Adipocyte (in vitro differentiated cells): ENCODE results near the gene KDM8.
A peak's percentile ranks its signal among the peaks of the same experiment; 100 is the strongest.
"Not testable (repeated sequence)": the region's sequence is repeated elsewhere in the genome, so short reads cannot be mapped to it uniquely, and the experiment has no call there.

Experiments
- DNase-seq: peaks from one replicate; pipeline ENCODE4 v3.0.0-alpha.2; 2015; ENCODE audit warnings: low read depth
- H3K27me3 ChIP-seq: replicated peaks from 2 replicates; pipeline ENCODE4 v1.7.0; 2013; ENCODE audit warnings: mild to moderate bottlenecking, low read length, moderate library complexity; ENCODE audit not compliant: control insufficient read depth, insufficient read depth
- H3K36me3 ChIP-seq: 2 replicates; pipeline ENCODE4 v1.7.0; 2013; ENCODE audit warnings: low read length, mild to moderate bottlenecking, moderate library complexity; ENCODE audit not compliant: control insufficient read depth, insufficient read depth, severe bottlenecking
- H3K4me1 ChIP-seq: 2 replicates; pipeline ENCODE4 v1.7.0; 2013; ENCODE audit warnings: mild to moderate bottlenecking, low read length, moderate library complexity; ENCODE audit not compliant: control insufficient read depth, insufficient read depth
- H3K4me3 ChIP-seq: 2 replicates; pipeline ENCODE4 v1.7.0; 2013; ENCODE audit warnings: mild to moderate bottlenecking, low read length, moderate library complexity
- H3K9ac ChIP-seq: 2 replicates; pipeline ENCODE4 v1.7.0; 2013; ENCODE audit warnings: mild to moderate bottlenecking, low read length, moderate library complexity
- H3K9me3 ChIP-seq: 2 replicates; pipeline ENCODE4 v1.7.0; 2013; ENCODE audit warnings: mild to moderate bottlenecking, low read length, moderate library complexity; ENCODE audit not compliant: control insufficient read depth

The KDM8 gene

GRCh38 chr16:27193300-27193990, 9.9 kb upstream of the KDM8 start:
- Histone ChIP-seq H3K4me1 (no peaks in the 10 kb centered on the region), H3K9ac (no peak overlapping the region), H3K27me3 (peaks cover 30% of the 10 kb centered on the region), H3K9me3 (no peaks in the 10 kb centered on the region), H3K36me3 (no peaks in the 10 kb centered on the region), H3K4me3 (no peak overlapping the region)
- DNase-seq, result no peak

GRCh38 chr16:27195076-27195741, 8.1 kb upstream of the KDM8 start:
- Histone ChIP-seq H3K4me3 (no peak overlapping the region), H3K27me3 (peaks cover 24% of the 10 kb centered on the region), H3K4me1 (no peaks in the 10 kb centered on the region), H3K9ac (no peak overlapping the region), H3K36me3 (no peaks in the 10 kb centered on the region), H3K9me3 (no peaks in the 10 kb centered on the region)
- DNase-seq, result no peak

GRCh38 chr16:27195941-27196595, 7.3 kb upstream of the KDM8 start:
- DNase-seq, result no peak
- Histone ChIP-seq H3K36me3 (no peaks in the 10 kb centered on the region), H3K4me1 (no peaks in the 10 kb centered on the region), H3K9me3 (no peaks in the 10 kb centered on the region), H3K9ac (no peak overlapping the region), H3K27me3 (peaks cover 24% of the 10 kb centered on the region), H3K4me3 (no peak overlapping the region)

GRCh38 chr16:27197004-27197403, 6.3 kb upstream of the KDM8 start:
- Histone ChIP-seq H3K9ac (no peak overlapping the region), H3K4me3 (no peak overlapping the region), H3K9me3 (no peaks in the 10 kb centered on the region), H3K4me1 (no peaks in the 10 kb centered on the region), H3K36me3 (no peaks in the 10 kb centered on the region), H3K27me3 (peaks cover 24% of the 10 kb centered on the region)
- DNase-seq, result no peak

- H3K9me3 ChIP-seq, result no peaks in the 10 kb centered on the region
- no peak for DNase-seq
- H3K4me1 ChIP-seq, result peaks cover 6% of the 10 kb centered on the region
- H3K36me3 ChIP-seq, result no peaks in the 10 kb centered on the region
- H3K4me3 ChIP-seq, result no peak overlapping the region
- no peak overlapping the region for H3K9ac ChIP-seq
- peaks cover 24% of the 10 kb centered on the region for H3K27me3 ChIP-seq
Measured at GRCh38 chr16:27198451-27199234, 4.7 kb upstream of the KDM8 start.

GRCh38 chr16:27199235-27199586, 4.1 kb upstream of the KDM8 start:
- Histone ChIP-seq H3K9ac (no peak overlapping the region), H3K4me3 (no peak overlapping the region), H3K36me3 (no peaks in the 10 kb centered on the region), H3K9me3 (no peaks in the 10 kb centered on the region), H3K4me1 (peaks cover 8% of the 10 kb centered on the region), H3K27me3 (peaks cover 24% of the 10 kb centered on the region)
- DNase-seq, result no peak

- DNase-seq, result no peak
- H3K36me3 ChIP-seq, result no peaks in the 10 kb centered on the region
- H3K27me3 ChIP-seq, result peaks cover 24% of the 10 kb centered on the region
- H3K4me3 ChIP-seq, result no peak overlapping the region
- no peak overlapping the region for H3K9ac ChIP-seq
- no peaks in the 10 kb centered on the region for H3K9me3 ChIP-seq
- H3K4me1 ChIP-seq, result peaks cover 13% of the 10 kb centered on the region
Measured at GRCh38 chr16:27199736-27200135, 3.6 kb upstream of the KDM8 start.

- Histone ChIP-seq H3K4me1 (peaks cover 16% of the 10 kb centered on the region), H3K27me3 (peaks cover 19% of the 10 kb centered on the region)
- not testable (repeated sequence) for DNase-seq, H3K36me3 ChIP-seq, H3K9ac ChIP-seq, H3K9me3 ChIP-seq, H3K4me3 ChIP-seq
Measured at GRCh38 chr16:27200914-27201313, 2.4 kb upstream of the KDM8 start.

- Histone ChIP-seq H3K9me3 (no peaks in the 10 kb centered on the region), H3K4me1 (peaks cover 16% of the 10 kb centered on the region), H3K27me3 (peaks cover 10% of the 10 kb centered on the region), H3K36me3 (no peaks in the 10 kb centered on the region), H3K9ac (peak overlapping the region; percentile 97), H3K4me3 (peak overlapping the region; percentile 91)
- peak; percentile 96 for DNase-seq
Measured at GRCh38 chr16:27202923-27203506, 311 bp upstream of the KDM8 start.

GRCh38 chr16:27204312-27204915, 1.1 kb downstream of the KDM8 start:
- no peak for DNase-seq
- Histone ChIP-seq H3K4me1 (peaks cover 16% of the 10 kb centered on the region), H3K4me3 (peak overlapping the region; percentile 91), H3K9me3 (no peaks in the 10 kb centered on the region), H3K9ac (peak overlapping the region; percentile 97), H3K27me3 (no peaks in the 10 kb centered on the region), H3K36me3 (no peaks in the 10 kb centered on the region)
